GM12878 (cell line): ENCODE data around the gene PLCG2. TPM values are rescaled to one million over a fixed set of nuclear protein-coding genes. Genes with fewer than 3 reads are reported as not detected.

ENCODE experiments used
- BCLAF1 ChIP-seq: fragments of 450-650 bp; IDR thresholded peaks from 2 replicates; pipeline ENCODE4 v1.6.1; 2017; ENCODE audit warnings: antibody characterized with exemption, mild to moderate bottlenecking, moderate library complexity
- CHD2 ChIP-seq: IDR thresholded peaks from 2 replicates; pipeline ENCODE4 v1.6.1; 2011; ENCODE audit warnings: low read depth, low read length, improper control_type of control experiment, borderline replicate concordance
- HCFC1 ChIP-seq: fragments of 150-350 bp; IDR thresholded peaks from 2 replicates; pipeline ENCODE4 v1.6.1; 2014; ENCODE audit warnings: low read length
- HDAC6 ChIP-seq: fragments of 200-600 bp; sonication (generic); IDR thresholded peaks from one replicate; pipeline ENCODE4 v1.8.0; 2017; ENCODE audit warnings: antibody characterized with exemption; ENCODE audit not compliant: unreplicated experiment
- JUNB ChIP-seq: IDR thresholded peaks from 2 replicates; pipeline ENCODE4 v1.6.1; 2016; ENCODE audit warnings: antibody characterized with exemption, mild to moderate bottlenecking
- MAX ChIP-seq: IDR thresholded peaks from 2 replicates; pipeline ENCODE4 v1.6.1; 2012; ENCODE audit warnings: low read depth, low read length, improper control_type of control experiment
- MTA3 ChIP-seq: IDR thresholded peaks from 2 replicates; pipeline ENCODE4 v1.6.1; 2012; ENCODE audit warnings: low read length, inconsistent platforms, borderline replicate concordance
- RAD51 ChIP-seq: fragments of 450-650 bp; IDR thresholded peaks from 2 replicates; pipeline ENCODE4 v1.6.1; 2016; ENCODE audit warnings: moderate library complexity, mild to moderate bottlenecking, inconsistent platforms
- RBBP5 ChIP-seq: fragments of 200-600 bp; sonication (generic); conservative IDR thresholded peaks from 2 replicates; pipeline ENCODE4 v1.6.1; 2016
- RELB ChIP-seq: fragments of 450-650 bp; IDR thresholded peaks from 2 replicates; pipeline ENCODE4 v1.6.1; 2017; ENCODE audit warnings: low read depth, mild to moderate bottlenecking, moderate library complexity
- RFX5 ChIP-seq: IDR thresholded peaks from 2 replicates; pipeline ENCODE4 v1.6.1; 2011; ENCODE audit warnings: low read depth, low read length, improper control_type of control experiment
- SKIL ChIP-seq: fragments of 450-650 bp; IDR thresholded peaks from 2 replicates; pipeline ENCODE4 v1.6.1; 2017; ENCODE audit warnings: mild to moderate bottlenecking, low read depth, inconsistent platforms; ENCODE audit not compliant: poor library complexity, severe bottlenecking
- SP1 ChIP-seq: IDR thresholded peaks from one replicate; pipeline ENCODE4 v1.6.1; 2011; ENCODE audit warnings: low read depth, low read length
- SPI1 ChIP-seq: IDR thresholded peaks from 2 replicates; pipeline ENCODE4 v1.6.1; 2011; ENCODE audit warnings: low read depth, mild to moderate bottlenecking, low read length, moderate library complexity, borderline replicate concordance; ENCODE audit not compliant: insufficient read depth
- TCF12 ChIP-seq: IDR thresholded peaks from 2 replicates; pipeline ENCODE4 v1.6.1; 2011; ENCODE audit warnings: low read depth, mild to moderate bottlenecking, low read length
- ZBTB40 ChIP-seq: fragments of 450-650 bp; IDR thresholded peaks from 2 replicates; pipeline ENCODE4 v1.6.1; 2016; ENCODE audit warnings: mild to moderate bottlenecking, moderate library complexity, borderline replicate concordance
- polyA plus RNA-seq, 11 experiments: library from polyadenylated mRNA; depleted of rRNA in 4 of 11; unstranded in 6 of 11; stranded (reverse) in 5 of 11; fragments of >200 nt; fragmentation: Nextera tagmentation in 4 of 11; fragmentation: Illumina TruSeq in 1 of 11; extraction: Ambion mirVana in 4 of 11; extraction: Trizol in 1 of 11; gene quantifications; 1 replicate in 1 of 11; 2 replicates in 10 of 11; pipeline versions ENCODE4 v1.2.1 to v1.2.3, GENCODE V29; 2011 to 2016; ENCODE audit warnings: inconsistent platforms in 2 of 11, missing spikeins in 2 of 11, low read depth in 1 of 11
- total RNA-seq, 4 experiments: library from RNA; depleted of rRNA in 3 of 4; stranded (reverse); fragments of >200 nt in 3 of 4; fragmentation: Illumina TruSeq in 1 of 4; extraction: Trizol in 1 of 4; gene quantifications; 2 replicates each; pipeline versions ENCODE4 v1.2.1 to v1.2.3, GENCODE V29; 2013 to 2021

Gene PLCG2
- total and polyA plus RNA-seq, 10 of the 15 experiments (the other 5 are each of a cell fraction or from before 2014, with no cell fraction given) = 47.6 to 256 (median 149) TPM

DNA sequence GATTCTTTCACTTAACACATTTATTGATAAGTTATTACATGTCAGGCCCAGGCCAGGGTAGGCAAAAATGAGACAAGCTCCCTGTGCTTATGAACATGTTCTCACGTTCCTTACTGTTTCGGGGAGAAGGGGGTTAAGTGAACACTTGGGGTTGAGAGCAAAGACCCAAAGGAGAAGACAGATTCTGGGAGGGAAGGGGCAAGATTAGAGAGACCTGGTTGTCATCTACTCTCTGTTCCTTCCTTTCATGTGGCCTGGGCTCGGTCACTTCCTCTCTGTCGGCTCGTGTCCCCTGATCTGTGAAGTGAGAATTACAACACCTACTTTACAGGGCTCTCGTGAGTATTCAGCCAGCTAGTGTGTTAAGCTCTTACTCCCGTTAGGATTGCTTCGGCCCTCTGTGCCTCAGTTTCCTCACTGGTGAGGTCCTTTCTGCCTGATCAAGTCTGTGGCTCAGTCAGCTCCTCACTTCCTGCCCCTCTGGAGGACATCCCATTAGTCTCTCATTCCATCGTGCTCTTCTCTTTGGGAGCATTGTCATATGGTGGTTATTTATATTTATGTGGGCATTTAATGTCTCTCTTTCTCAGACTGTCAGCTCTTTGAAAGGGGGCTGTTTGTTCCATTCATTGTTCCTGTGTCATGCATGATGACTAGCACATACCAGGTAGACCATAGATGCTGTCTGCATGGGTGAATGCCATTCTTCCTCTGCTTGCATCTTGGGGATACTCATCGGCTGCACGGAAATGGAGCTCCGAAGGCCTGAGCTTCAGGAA is 38.9 kb downstream of the PLCG2 start (continued):
- TF ChIP-seq BCLAF1 (no peak), MTA3 (no peak), ZBTB40 (no peak), RELB (peak; percentile 37; the same call in 1 of the 2 replicates), RBBP5 (no peak), MAX (peak; percentile 85; the same call in 1 of the 2 replicates), JUNB (peak; percentile 43; the same call in 1 of the 2 replicates), RAD51 (no peak), SPI1 (peak; percentile 98), HCFC1 (no peak), CHD2 (no peak), SP1 (peak; percentile 30), HDAC6 (no peak), TCF12 (0 out of 2 replicates have a peak, but pooled peaks have one; percentile 27), SKIL (peak; percentile 52), RFX5 (no peak)
